ENCODE measurements around the gene PRR13.
A peak's percentile ranks its signal among the peaks of the same experiment; 100 is the strongest.

GRCh38 chr12:53451661-53452158 is 10.2 kb downstream of the PRR13 start, which contains the start of gene PCBP2:
- TF ChIP-seq GATA1 (IDR thresholded peaks at IDR 0.05; ENCODE audit: low read depth, low read length) (no peak), POLR2A (IDR thresholded peaks at IDR 0.05; ENCODE audit: low read length) (peak; percentile 84)

Data from erythroblast (primary cell).